GM19328 (cell line): ENCODE data around the gene SLC10A7.

ENCODE experiments used
- ATAC-seq: cut with Tn5 transposase; IDR thresholded peaks from one replicate; pipeline ENCODE4 v1.9.1; 2021; ENCODE audit warnings: mild to moderate bottlenecking, moderate library complexity; ENCODE audit not compliant: unreplicated experiment

The SLC10A7 gene

GRCh38 chr4:146495269-146495668 lies 26.5 kb downstream of the SLC10A7 start:
- ATAC-seq: no peak

GRCh38 chr4:146494143-146494542 lies 27.6 kb downstream of the SLC10A7 start:
- ATAC-seq: no peak

GRCh38 chr4:146490106-146490505 lies 31.6 kb downstream of the SLC10A7 start:
- no peak for ATAC-seq

DNA sequence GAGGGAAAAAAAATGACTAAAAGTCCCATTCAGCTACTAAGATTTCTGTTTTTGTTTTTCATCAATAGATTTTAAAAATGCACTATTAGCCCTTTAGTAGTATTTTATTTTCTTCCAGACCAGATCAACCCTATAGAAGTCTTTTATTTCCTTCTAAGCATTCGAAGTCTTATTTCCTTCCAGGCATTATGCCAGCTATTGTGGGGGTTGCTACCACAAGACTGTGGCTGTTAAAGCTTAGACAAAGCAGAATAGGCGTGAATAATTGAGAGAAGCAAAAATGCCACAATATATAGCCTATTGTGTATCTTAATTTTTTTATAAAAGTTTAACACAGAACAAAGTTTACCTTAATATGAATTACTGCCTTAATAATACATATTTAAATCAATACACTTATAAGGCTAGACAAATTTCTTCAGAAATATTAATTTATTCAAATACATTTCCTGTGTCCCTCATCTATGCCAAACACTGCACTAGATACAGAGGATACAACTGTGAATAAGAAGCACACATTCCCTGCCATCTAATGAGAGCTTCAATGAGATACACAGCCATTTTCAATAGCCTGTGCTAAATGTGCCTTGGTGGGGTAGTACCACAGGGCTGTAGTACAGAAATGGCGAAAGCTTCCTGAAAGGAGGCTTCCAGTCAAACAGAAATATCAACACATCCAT lies 33.1 kb downstream of the SLC10A7 start:
- no peak for ATAC-seq

- peak; percentile 74 for ATAC-seq
These were observed 35.2 kb downstream of the SLC10A7 start for GRCh38 chr4:146486565-146486964.

GRCh38 chr4:146485968-146486367 lies 35.8 kb downstream of the SLC10A7 start:
- ATAC-seq: no peak

- no peak for ATAC-seq
These were observed 39.0 kb downstream of the SLC10A7 start for GRCh38 chr4:146482788-146483187.

DNA sequence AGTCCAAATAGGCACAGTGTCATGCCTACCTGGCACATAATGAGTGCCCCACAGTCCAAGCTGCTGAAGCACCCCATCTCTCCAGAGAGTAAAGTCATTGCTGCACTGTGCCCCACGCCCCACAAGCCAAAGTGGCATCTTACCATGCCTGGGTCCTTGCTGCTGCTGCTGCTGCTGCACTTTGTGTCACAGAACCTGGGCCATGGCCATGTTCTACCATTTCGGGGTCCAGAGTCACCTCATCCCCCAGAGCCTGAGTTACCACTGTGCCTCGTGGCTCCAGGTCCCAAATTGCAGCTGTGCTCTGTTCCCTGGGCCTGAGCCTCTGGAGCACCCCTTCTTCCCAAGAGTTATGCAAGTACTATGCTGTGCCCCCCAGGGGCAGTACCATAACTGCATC lies 40.5 kb downstream of the SLC10A7 start:
- no peak for ATAC-seq

GRCh38 chr4:146478009-146478408 lies 43.7 kb downstream of the SLC10A7 start:
- no peak for ATAC-seq

- no peak for ATAC-seq
These were observed 44.7 kb downstream of the SLC10A7 start for GRCh38 chr4:146477054-146477453.

DNA sequence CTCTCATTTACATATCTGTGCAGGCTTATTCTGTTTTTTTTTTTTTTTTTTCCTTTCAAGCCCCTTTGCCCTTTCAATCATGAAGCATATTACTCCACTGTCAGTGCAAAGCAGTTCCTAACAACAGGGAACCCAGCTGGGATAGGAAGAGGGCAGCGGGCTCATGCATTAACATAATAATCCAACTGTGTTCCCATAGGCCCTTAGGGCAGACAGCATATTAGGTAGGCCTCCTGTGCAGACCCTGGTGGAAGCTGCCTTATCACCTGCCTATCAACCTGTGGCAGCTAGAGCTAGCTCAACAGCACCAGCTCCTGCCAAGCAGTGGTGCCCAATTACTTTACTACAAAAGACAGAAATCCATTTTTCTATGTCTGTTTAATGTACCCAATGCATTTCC lies 49.3 kb downstream of the SLC10A7 start:
- no peak for ATAC-seq

DNA sequence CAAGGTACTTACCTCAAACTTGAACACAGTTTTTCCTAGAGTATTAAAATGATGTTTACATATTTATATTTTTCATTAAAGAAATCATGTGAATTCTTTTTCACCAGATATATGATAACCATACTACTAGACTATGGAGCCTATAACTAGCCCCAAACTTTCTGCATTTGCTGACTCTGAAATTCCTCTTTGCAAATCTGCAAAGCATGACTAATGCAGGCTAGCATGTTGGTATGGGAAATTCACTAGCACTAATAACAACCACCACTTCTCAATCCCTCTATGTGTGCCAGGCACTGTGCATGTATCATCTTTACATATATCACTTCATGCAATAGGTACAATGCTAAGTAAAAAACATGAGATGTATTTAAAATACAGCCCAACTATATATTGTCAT lies 51.1 kb downstream of the SLC10A7 start:
- ATAC-seq: no peak

DNA sequence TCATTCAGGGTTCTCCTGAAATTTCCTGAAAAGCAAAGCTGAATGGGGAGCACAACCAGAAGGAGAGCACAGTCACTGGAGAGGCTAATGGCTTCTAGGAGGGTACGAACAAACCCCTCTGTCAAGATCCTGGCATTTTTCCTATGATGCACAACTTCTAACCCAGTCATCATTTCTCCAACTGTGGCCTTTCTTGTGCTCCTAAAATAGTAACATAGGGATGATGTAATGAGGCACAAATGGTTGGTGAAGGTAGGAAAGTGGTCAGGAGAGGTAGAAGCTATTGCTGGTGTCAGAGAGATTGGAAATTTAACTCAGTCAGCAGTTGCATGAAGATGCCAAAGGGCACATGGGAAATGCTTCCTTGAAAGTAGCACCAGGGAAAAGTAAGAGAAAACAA lies 52.7 kb downstream of the SLC10A7 start:
- no peak for ATAC-seq

GRCh38 chr4:146465628-146466027 lies 56.1 kb downstream of the SLC10A7 start:
- ATAC-seq: no peak

GRCh38 chr4:146462251-146462650 lies 59.5 kb downstream of the SLC10A7 start:
- ATAC-seq: no peak

DNA sequence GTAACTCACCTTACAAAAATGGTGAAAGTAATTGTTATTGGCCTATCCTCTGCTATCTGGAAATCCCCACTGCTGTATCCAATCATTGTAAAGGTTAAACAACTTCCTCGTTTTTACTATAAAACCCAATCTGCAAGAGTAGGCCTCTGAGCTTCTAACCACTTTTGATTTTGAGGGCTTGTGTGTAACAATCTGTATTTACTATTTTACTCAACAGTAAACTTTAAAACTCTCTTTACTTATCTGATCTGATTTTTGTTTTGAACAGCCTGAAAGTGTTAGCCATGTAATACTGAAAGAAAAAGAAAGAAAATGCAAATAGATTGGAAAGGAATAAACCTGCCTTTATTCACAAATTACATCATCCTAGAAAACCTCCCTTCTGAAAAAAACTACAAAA lies 63.1 kb downstream of the SLC10A7 start:
- ATAC-seq: peak; percentile 78

GRCh38 chr4:146456681-146457080 lies 65.1 kb downstream of the SLC10A7 start:
- ATAC-seq: no peak

- ATAC-seq: no peak
These were observed 68.4 kb downstream of the SLC10A7 start for GRCh38 chr4:146453181-146453807.

GRCh38 chr4:146450524-146450923 lies 71.2 kb downstream of the SLC10A7 start:
- peak; percentile 82 for ATAC-seq

DNA sequence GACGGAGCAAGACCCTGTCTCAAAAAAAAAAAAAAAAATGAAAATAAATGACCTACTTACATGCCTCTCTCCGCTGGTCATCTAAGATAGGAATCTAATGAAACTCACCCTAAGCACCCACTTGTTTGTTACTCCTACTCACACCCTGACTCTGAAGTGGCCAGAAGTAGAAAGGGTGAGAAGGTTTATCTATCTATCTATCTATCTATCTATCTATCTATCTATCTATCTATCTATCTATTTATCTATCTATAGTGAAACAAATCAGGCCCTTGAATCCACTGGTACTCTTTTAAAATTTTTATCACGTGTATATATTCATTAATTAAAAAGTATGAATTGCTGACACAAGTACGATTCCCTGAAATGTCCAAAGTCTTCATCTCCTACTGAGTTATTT lies 75.2 kb downstream of the SLC10A7 start:
- ATAC-seq: no peak

- ATAC-seq: no peak
These were observed 76.3 kb downstream of the SLC10A7 start for GRCh38 chr4:146445198-146446150.

- ATAC-seq: no peak
These were observed 78.2 kb downstream of the SLC10A7 start for GRCh38 chr4:146443525-146443924.
